ENCODE results near the gene CBX2.

DNA sequence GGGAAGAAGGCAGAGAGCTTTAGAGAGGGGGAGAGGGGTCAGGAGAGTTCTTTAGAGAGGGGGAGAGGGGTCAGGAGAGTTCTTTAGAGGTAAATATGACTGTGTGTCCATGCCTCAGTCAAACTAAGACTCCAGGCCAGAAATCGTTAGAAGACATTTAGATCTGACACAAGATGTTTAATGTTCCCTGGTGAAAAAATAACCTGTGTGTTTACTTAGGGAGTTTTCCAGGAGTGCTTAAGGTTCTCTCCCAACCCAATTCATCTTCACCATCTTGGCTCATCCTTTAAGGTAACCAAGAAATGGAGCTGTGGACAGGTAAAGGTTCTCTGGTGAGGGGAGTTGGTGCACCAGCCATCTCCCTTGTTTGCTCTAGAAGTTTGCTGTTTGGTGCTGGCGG lies 51.5 kb downstream of the CBX2 start:
- TF ChIP-seq POLR2A (IDR thresholded peaks at IDR 0.05) = no peak
- TF ChIP-seq, protein P1, sequence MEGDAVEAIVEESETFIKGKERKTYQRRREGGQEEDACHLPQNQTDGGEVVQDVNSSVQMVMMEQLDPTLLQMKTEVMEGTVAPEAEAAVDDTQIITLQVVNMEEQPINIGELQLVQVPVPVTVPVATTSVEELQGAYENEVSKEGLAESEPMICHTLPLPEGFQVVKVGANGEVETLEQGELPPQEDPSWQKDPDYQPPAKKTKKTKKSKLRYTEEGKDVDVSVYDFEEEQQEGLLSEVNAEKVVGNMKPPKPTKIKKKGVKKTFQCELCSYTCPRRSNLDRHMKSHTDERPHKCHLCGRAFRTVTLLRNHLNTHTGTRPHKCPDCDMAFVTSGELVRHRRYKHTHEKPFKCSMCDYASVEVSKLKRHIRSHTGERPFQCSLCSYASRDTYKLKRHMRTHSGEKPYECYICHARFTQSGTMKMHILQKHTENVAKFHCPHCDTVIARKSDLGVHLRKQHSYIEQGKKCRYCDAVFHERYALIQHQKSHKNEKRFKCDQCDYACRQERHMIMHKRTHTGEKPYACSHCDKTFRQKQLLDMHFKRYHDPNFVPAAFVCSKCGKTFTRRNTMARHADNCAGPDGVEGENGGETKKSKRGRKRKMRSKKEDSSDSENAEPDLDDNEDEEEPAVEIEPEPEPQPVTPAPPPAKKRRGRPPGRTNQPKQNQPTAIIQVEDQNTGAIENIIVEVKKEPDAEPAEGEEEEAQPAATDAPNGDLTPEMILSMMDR (IDR thresholded peaks at IDR 0.05) = no peak
